Activated CD8-positive, alpha-beta memory T cell treated with anti-CD3 and anti-CD28 coated beads for 24 hours (primary cell): ENCODE results near the gene DCBLD2.

ENCODE experiments used
- DNase-seq: peaks from one replicate; pipeline ENCODE4 v3.0.0-alpha.2; 2020

Gene DCBLD2

DNA sequence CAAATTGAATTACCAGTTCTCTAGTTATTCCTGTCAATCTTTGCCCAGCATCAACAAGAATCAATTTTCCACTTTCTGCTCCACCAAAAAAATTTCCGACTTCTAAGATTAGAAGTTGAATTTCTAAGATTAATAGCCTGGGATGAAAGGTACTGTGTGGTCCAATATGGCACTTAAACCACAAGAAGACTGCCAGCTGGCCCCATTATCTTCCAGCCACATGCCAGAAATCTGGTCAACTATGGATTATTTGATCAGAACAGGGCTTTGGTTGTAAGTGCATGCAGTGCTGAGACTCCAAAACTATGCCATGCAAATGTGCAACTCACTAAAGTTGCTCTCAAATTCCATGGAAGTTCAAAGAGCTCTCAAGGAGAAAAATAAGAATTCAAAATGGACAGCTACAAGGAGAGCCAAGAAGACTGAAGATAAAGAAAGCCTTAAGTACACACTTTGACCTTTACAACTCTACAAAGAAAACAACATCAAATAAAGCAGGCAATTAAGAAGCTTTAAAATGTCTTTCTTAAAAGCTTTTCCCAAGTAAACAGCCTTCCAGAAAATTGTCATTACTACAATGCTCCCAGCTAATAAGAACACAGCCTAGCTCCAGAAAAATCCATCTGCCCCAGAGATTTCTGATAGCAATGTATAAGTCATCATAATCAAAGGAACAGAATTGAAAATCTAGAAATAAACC, 74.1 kb downstream of the DCBLD2 start:
- no peak for DNase-seq

DNA sequence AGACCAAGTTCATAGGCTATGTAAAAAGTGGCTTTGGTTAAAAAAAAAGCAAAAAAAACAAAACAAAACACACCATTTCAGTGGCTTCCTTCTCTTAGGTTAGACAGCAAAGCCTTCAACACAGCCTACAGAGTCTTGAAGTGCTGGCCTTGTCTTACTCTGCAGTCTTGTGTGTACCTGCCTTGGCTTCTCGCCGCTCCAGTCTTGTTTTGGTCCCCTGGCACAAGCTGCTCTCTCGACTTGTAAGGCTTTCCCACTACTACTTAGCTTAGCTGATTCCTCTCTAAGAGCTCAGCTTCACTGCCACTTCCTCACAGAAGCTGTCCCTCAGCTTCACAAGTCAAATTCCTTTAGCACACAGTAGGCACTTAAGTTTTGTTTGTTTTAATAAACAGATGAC, 75.4 kb downstream of the DCBLD2 start:
- DNase-seq, result no peak

DNA sequence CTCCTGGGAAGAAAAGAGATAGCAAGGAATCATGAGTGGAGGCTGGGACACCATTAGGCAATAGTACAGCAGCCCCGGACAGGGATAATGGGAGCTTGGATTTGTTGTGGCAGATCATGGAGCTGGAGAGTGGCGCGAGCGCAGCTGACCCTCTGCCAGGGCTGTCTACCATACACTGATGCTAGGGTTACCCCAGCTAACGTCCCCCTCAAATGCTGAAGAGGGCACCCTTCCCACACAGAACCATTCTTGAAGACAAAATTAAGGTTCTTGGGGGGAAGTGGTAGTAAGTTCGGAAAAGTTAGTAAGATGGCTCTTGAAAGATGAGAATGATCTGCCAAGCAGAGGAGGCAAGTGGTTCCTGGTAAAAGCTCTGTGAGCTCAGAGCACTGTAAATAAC, 77.2 kb downstream of the DCBLD2 start:
- no peak for DNase-seq

DNA sequence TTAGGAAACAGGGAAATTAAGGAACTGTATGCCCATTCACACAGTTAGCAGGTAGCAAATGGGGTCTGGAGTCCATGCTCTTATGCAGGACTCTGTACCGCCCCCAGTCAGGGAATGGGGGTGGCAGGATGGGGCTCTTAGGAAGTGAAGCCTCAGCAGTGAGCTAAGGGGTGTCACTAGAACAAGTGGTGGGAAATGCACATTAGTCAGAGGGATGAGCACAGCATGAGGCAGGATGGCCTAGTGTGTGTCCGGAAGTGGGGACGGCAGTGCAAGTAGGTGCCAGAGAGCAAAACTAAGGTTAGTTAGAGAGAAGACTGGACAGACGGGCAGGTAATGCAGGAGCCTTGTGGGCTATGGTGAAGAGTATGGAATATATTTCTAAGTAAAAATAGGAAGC, 77.7 kb downstream of the DCBLD2 start:
- DNase-seq, result no peak

DNA sequence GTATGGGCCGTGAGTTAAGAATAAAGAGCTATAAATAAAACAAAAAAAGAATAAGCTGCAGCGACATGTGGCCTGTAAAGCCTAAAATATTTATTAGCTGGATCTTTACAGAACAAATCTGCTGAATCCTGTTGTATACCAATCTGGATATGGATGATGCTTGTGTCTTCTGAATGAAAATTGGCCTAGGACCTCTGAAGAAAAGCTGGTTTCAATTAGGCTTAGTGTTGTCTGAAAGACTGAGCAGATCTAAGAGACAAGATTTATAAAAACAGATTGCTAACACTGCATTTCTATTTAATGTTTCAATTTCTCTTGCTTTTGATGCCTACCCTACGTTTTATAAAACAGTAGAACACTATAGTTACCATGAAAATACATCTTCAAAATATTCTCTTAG, 80.4 kb downstream of the DCBLD2 start:
- no peak for DNase-seq

DNA sequence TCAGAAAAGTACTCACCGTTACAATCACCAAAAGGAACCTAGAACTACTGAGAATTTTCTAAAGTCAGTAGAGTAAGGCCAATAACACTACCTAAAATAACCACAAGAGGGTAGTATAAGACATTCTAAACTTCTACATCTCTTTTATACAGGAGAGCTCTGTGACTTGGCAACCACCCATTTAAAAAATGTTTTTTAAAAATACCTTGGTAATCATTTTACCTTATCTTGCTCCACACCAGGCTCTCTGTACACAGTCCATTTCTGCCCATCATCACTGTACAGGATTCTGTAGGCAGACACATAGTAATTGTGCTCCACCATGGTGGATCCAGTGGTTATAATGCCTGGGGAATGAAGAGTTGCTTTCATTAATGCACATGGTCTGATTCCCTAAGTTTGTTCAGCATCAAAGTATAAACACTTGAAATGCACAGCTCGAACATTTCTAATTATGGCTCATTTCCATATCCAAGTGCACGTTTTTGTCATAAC, 83.9 kb downstream of the DCBLD2 start:
- DNase-seq, result no peak

DNA sequence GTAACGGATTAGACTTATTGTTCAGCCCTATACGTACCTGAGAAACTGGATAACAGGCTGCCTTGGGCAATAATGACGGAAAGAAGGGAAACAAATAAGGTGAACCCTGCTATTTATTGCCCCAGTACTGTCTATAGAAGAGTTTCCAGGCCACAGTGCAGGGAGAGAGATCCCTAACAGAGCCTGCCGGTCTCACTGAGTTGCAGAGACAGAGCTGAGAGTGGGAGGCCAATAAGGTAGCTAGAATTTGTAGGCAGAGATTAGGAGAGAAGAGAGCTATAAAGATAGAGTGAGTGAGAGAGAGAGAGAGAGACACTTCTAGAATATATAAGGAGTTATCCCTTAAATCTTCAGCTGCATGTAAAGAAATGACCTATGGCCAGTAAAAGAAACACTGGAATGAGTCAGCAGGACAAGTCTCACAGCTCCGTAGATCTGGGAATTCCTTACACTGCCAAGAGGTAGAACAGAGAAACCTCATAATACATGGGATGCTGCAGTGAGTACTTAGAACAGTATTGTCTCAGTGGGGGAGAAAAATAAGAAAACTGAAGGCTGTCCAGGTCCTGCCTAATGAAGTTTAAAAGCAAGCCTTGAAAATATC, 86.6 kb downstream of the DCBLD2 start:
- no peak for DNase-seq

DNA sequence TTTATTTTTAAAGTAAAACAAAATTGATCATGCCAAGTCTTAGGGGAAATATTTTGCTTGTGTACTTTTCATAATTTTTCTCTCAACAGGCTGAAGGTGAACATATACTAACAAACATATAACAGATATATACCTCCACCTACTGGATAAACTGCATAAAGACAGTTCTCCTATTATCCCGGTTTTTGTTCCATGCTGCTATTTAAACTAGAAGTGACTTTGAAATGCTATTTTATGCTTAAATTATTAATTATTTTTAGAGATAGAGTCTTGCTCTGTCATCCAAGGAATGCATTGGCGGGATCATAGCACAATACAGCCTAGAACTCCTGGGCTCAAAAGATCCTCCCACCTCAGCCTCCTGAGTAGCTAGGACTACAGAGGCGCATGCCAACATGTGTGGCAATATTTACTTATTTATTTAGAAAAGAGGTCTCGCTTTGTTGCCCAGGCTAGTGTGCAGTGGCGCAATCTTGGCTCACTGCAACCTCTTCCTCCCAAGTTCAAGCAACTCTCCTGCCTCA, 88.6 kb downstream of the DCBLD2 start:
- DNase-seq, result no peak

DNA sequence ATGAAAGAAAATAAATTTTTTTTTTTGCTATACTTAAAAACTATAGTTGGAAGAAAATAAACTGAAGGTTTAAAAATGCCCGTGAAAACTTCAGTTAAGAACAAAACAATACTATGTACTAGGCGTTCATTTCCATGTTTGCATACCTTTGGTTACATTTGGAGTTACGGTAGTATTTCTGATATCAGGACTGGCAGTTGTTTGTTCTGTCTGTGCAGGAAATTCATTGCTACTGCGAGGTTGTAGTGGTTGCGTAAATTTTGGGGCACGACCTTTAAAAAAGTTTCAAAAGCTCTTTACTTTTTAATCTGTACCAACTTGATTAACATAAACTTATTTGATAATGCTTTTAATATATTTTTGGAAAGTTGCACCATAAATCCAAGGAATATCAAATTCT, 90.4 kb downstream of the DCBLD2 start:
- no peak for DNase-seq

DNA sequence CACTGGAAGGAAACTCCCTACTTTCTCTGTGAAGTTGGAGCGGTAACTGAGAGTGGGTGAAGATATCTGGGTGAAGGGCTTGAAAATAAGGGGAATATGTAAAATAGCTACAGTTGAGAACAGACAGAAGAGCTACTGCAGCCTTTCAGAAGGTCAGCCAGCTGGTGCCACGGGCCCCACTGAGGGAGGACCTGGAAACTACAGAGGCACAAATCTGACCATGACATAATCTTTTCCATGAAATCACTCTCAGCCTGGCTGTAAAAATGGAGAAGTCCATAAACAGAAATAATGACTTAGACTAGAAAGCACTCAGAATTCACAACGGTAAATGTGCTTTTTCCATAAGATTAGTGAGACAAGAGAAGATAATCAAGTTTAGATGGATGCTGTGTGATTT, 91.9 kb downstream of the DCBLD2 start:
- no peak for DNase-seq

DNA sequence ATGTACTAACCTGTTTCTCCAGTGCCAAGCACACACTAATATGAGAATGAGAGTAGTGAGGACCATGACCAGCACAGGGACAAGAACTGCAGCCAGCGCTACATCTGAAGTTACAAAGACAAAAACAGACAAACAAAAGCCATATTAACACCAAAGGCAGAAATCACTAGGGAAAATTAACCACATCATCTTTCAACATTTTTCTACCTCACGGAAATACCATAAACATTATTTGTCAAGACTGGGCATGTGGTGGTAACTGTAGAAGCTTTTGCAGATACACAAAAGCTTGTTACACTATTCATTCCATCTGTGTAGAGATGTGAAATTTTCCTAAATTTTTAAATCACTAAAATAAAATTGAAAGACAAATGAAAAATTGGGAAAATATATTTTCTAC, 93.4 kb downstream of the DCBLD2 start:
- DNase-seq, result no peak

DNA sequence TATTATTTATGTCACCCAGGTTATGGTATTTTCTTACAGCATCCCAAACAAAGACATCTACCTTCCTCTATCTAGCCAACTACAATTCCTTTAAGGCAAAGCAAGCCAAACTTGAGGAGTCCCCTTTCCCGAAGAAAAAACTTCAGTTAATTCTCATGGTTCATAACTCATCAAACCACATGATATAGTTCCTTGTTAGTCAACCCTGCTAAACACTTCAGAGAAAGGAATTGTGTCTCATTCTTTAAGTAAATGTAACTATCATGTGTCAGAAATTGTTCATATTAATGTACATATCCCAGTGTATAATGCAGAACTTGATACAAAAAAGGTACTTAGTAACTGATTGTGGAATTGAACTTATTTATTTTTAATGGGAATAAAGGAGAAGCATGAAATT, 93.9 kb downstream of the DCBLD2 start:
- no peak for DNase-seq

DNA sequence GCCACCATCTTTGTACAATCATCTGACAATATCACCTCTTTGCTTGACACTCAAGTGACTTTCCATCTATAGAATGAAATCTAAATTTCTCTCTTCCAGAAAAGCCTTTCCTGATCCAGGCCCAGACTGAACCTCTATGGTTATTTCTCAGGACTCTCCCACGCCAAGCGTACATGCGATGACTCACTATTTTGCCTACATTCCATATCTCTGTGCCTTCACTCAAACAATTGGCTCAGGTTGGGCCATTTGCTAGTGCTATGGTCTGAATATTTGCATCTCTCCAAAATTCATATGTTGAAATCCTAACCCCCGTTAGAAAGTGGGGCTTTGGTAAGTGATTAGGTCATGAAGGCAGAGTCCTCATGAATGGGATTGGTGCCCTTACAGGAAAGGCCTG, 94.5 kb downstream of the DCBLD2 start:
- no peak for DNase-seq

DNA sequence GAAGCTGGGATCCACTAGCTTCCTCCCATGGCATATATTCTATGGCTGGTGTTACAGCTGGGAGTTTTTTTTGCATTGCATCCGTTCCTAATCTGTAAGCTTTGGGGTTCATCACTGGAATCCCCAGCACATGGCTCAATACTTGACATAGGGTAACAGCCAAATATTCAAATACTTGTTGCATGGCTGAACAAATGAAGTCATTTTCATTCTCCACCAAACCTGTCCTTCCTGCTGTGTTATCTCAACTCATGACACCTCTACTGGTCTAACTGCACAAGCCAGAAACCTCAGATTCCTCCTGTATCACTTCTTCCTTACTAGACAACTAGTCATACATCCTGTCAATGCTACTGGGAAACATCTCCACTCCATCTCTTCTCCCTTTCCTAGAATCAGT, 95.0 kb downstream of the DCBLD2 start:
- no peak for DNase-seq

DNA sequence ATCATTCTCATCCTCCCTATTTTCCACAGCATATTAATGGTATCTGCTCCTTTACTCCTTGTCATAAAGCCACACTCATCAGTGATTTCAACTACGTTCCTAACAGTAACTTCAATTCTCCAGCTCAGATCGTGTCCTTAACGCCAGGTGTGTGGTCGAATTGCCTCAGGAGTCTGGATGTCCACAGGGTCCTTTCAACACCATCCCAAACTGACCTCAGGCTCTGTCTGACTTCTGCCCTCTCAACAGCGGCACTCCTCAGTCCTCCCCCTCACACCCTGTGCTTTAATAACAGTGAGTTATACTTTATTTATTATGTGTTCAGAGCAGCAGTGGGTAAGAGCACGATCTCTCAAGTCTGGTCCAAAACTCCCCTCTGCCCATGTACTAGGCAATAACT, 95.9 kb downstream of the DCBLD2 start:
- no peak for DNase-seq

DNA sequence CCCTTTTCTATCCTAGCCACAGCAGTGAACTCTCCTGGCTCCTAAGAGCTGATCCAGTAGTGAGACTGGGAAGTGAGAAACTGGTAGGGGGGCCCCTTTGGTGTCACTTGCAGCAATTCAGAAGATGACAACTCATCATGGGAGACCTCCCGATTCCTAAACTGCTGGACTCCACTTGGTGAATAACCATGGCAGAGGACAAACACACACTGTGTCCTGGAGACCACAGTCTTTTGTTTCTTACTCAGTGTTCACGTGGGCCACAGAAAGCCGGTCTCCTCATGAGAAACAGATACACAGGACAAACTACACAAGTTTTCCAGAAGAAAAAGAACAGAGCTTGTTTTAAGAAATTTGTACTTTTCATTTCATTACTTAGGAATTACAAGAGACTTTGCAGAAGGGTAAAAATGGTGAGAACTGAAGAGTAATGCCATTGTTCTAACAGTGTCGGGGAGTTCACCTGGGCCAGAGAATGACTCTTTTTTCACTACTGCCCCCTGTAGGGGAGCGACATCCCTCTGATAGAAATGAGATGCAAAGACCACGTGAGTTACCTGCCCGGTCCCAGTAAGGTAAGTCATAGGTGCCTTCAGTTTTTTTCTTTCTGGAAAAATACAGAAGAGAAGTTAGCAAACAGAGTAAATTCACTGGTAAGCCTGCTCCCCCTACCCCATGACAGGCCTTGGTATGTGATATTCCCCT, 100.3 kb downstream of the DCBLD2 start:
- DNase-seq, result no peak

DNA sequence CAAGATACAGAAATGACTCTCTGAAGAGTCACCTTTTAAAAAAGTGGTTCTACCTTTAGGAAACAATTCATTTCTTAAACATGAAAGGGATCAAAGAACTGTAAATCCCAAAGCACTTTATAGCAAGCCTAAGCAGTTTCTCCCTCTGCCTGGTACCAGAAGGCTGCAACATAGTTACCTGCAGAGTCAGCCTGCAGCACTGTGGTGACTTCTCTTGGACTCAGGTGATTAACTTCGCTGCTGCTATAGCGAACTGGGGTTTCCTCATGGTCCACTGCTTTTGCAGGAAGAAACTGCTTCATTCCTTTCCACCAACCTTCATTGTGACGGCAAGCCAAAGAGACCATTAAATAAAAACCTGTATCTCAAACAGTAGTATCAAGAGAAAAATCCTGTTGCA, 101.1 kb downstream of the DCBLD2 start:
- DNase-seq, result no peak

DNA sequence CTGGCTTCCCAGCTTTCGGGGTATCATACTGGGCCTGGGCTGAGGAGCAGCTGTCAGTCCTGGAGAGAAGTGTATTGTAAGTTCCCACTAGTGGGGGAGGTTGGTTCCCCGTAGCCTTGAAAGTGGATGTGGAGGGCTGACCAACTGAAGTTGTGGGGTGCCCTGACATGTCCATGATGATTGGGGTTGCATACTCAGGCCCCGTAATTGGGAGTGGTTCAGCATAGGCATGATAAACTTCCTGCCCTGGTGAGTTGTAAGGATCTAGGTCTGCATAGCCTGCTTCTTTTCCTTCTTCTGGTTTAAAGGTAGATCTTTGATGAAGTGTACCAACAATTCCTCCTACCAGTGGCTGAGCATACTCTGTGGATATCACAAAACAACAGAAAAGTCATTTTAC, 102.0 kb downstream of the DCBLD2 start:
- DNase-seq, result no peak

DNA sequence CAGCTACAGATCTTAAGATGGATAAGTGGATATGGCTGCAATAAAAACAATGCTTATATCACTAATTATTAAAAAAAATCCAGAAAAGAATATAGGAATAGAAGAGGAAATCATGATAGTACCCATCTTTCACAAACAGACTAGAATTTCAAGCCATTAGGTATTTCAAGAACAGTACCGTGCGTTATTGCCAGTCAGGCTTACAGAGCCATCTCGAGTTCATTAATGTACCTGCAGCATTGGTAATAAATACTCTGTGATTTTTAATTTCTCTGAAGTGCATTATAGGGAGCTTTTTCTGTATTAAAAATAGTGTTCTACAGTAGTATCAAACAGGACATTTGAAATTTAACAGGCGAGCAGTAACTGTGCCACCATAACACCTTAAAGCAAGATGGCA, 102.7 kb downstream of the DCBLD2 start:
- DNase-seq, result no peak

DNA sequence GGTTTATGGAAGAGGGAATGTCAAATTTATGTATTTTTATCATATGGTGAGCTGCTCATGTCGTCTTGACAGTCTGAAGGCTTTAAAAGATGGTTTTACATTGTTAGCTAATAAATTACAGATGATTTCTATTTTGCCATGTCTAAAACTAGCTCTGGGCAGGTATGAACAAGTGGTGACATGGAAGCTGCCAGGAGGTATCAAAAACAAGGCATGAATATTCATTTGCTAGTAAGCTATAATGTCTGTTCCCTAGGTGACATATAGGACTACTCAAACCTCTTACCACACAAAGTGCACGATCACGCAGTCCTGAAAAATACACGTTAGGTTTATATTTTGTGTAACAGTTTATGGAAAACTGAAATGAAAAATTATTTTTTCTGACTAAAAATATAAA, 103.6 kb downstream of the DCBLD2 start:
- no peak for DNase-seq

DNA sequence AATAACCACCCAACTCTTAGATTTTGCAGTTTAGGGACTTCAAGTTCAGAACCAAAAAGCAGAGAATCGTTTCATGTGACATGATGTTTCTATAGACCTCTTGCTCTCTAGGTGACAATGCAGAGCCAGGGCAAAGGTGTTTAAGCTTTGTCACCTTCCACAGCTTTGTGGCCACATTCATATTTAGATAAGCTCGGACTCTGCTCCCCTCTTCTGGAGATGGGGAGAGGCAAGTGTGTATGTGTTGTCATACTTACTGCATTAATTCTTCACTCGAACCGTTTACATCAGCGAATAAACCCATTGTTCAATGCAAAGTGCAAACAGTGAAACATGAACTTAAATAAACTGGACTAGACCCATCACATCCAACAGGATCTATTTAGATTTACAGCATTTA, 105.2 kb downstream of the DCBLD2 start:
- no peak for DNase-seq

DNA sequence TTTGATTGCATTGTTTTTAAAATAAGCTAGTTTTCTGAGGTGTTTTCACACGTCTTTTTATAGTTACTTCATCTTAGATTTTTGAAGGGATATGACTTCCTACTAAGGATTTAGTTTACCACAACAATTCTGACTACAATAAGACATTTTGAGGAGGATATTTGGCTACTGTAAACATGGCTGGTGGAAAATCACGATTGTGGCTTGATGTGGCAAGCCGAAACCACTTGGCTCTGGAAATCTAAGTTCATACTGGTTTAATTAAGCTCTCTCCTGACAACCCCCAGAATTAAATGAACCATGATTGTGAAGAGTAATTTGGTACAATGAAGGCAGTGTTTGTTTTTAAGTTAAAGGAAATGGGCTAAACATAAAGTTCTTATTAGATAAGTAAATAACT, 107.5 kb downstream of the DCBLD2 start:
- DNase-seq, result no peak

DNA sequence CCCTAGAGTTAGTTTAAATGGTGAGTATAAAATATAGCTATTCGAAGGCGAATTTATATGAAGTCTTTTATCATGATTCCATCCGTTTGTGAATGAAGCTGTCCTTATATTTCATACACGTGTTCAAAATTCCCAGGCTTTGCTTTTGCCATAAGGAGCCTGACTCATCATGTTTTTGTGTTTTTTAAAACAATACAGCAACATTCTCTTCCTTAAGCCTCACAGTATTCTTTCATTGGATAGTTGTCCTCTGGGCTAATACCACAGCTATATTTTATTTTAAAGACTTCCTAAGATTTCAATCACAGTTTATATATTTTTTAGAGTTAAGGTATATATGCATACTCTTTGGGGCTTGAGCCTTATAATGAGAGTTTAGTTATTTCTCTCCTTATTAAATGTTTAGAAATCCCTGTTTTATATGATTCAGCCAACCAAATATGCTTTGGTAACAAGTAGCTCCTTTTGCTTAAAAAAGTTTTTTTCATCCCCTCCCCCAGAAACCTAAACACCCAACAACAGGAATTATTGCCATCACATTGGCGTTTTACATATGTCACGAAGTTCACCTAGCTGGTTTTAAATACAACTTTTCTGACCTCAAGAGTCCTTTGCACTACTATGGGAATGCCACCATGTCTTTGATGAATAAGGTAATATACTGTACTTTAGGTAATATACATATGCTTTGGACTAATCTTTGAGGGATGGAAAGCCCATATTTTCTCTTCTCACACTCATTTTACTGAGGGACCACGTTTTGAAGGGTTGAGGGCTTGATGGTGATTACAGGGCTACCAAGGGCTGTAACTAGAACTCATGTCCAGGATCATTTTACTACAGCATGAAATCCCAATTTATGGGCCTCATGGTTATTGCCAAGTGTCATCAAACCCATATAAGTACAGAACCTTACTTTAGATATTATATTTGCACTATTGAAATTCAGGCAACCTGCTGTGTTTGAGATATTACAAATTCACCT, 109.9 kb downstream of the DCBLD2 start:
- no peak for DNase-seq
